Ovary (tissue), 3 donors: ENCODE results near the gene FRMD4A.

Experiments
- CTCF ChIP-seq, 3 donors: fragments of 450-650 bp in 2 of 3; fragments of 200-600 bp in 1 of 3; IDR thresholded peaks; one replicate each; pipeline versions ENCODE4 v1.5.1 to v1.8.0; 2016 to 2022; ENCODE audit warnings: antibody characterized with exemption in 3 of 3, mild to moderate bottlenecking in 1 of 3
- EP300 ChIP-seq: sonication (generic); formaldehyde crosslinking; IDR thresholded peaks from one replicate; pipeline ENCODE4 v1.6.1; 2017; ENCODE audit warnings: antibody characterized with exemption
- POLR2A ChIP-seq: fragments of 450-650 bp; IDR thresholded peaks from one replicate; pipeline ENCODE4 v1.6.1; 2017; ENCODE audit warnings: antibody characterized with exemption, mild to moderate bottlenecking, moderate library complexity
- donor health status: DM: no; HTN: no; CAD: no.

- no peak for TF ChIP-seq CTCF (IDR thresholded peaks at IDR 0.05)
- no peak for TF ChIP-seq EP300
- TF ChIP-seq POLR2A: no peak
Measured at GRCh38 chr10:14205233-14205632, 125.5 kb downstream of the FRMD4A start.
